DOHH2 (cell line): ENCODE data around the gene MMEL1.

Experiments
- H3F3A ChIP-seq: fragments of 200-600 bp; sonication (generic), shearing (Covaris generic); 2 replicates; pipeline ENCODE4 v1.6.0; 2016; ENCODE audit warnings: antibody characterized with exemption, mild to moderate bottlenecking; ENCODE audit not compliant: control insufficient read depth, insufficient read depth
- H3K27ac ChIP-seq: fragments of 200-600 bp; sonication (generic); 2 replicates; pipeline ENCODE4 v1.5.1; 2014; ENCODE audit warnings: low read depth, mild to moderate bottlenecking, low read length, moderate library complexity
- H3K27me3 ChIP-seq: fragments of 200-600 bp; sonication (generic); 2 replicates; pipeline ENCODE4 v1.6.1; 2014; ENCODE audit warnings: mild to moderate bottlenecking, low read length, mixed read lengths; ENCODE audit not compliant: control insufficient read depth
- H3K36me3 ChIP-seq: fragments of 200-600 bp; sonication (generic); 2 replicates; pipeline ENCODE4 v1.6.1; 2014; ENCODE audit warnings: mild to moderate bottlenecking, low read length, moderate library complexity, mixed read lengths; ENCODE audit not compliant: control insufficient read depth
- H3K4me1 ChIP-seq: fragments of 200-600 bp; sonication (generic); 2 replicates; pipeline ENCODE4 v1.6.1; 2014; ENCODE audit warnings: mild to moderate bottlenecking, low read length, mixed read lengths; ENCODE audit not compliant: control insufficient read depth
- H3K4me2 ChIP-seq: fragments of 200-600 bp; sonication (generic); 2 replicates; pipeline ENCODE4 v1.6.0; 2014; ENCODE audit warnings: mild to moderate bottlenecking, low read length, moderate library complexity
- H3K4me3 ChIP-seq: fragments of 200-600 bp; sonication (generic); 2 replicates; pipeline ENCODE4 v1.5.1; 2014; ENCODE audit warnings: mild to moderate bottlenecking, low read length, mixed read lengths
- H3K79me2 ChIP-seq: fragments of 200-600 bp; sonication (generic); 2 replicates; pipeline ENCODE4 v1.6.1; 2014; ENCODE audit warnings: mild to moderate bottlenecking, low read length, mixed read lengths; ENCODE audit not compliant: control insufficient read depth
- H3K9me2 ChIP-seq: fragments of 200-600 bp; sonication (generic); replicated peaks from 2 replicates; pipeline ENCODE4 v1.6.1; 2014; ENCODE audit warnings: mild to moderate bottlenecking, low read length, mixed read lengths; ENCODE audit not compliant: control insufficient read depth
- H3K9me3 ChIP-seq: fragments of 200-600 bp; sonication (generic); 2 replicates; pipeline ENCODE4 v1.6.1; 2014; ENCODE audit warnings: antibody characterized with exemption, low read length, mixed read lengths; ENCODE audit not compliant: control insufficient read depth, insufficient read depth
- H4K20me1 ChIP-seq: fragments of 200-600 bp; sonication (generic); 2 replicates; pipeline ENCODE4 v1.6.0; 2014; ENCODE audit warnings: low read depth, mild to moderate bottlenecking, antibody characterized with exemption, low read length, moderate library complexity; ENCODE audit not compliant: control insufficient read depth, insufficient read depth
- CTCF ChIP-seq: fragments of 200-600 bp; sonication (generic); IDR thresholded peaks from one replicate; pipeline ENCODE4 v1.5.1; 2014; ENCODE audit warnings: antibody characterized with exemption, mild to moderate bottlenecking, low read depth, low read length; ENCODE audit not compliant: poor library complexity, severe bottlenecking
- EZH2phosphoT487 ChIP-seq: fragments of 200-600 bp; sonication (generic); IDR thresholded peaks from 2 replicates; pipeline ENCODE4 v1.6.1; 2017; ENCODE audit warnings: borderline replicate concordance, mild to moderate bottlenecking, antibody characterized with exemption, low read length, moderate library complexity, mixed read lengths

The MMEL1 gene

DNA sequence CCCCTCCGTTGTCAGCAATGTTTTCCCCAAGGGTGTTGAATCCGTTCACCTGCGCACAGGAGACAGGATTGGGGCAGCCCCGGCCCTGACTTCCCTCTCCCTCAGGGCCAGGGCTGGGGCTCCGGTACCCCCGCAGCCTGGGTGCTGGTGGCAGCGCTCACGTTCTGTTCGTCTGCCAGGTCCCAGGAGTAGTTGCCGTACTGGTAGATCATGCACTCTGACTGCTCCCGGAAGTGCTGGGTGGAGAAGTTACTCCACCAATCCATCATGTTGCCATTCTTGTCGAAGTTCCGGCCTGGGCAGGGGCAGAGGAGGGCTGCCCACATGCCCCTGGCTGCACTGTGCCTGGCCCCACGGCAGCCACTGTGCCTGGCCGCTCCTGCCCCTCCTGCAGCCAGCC is 40.1 kb downstream of the MMEL1 start:
- no peaks in the 10 kb centered on the region for H3K9me2 ChIP-seq
- H3F3A ChIP-seq: no peaks in the 10 kb centered on the region
- no peak overlapping the region for H3K27ac ChIP-seq
- H3K9me3 ChIP-seq: no peaks in the 10 kb centered on the region
- H3K4me3 ChIP-seq: no peak overlapping the region
- H3K36me3 ChIP-seq: no peaks in the 10 kb centered on the region
- H3K4me1 ChIP-seq: peaks cover 2% of the 10 kb centered on the region; the same call in 1 of the 2 replicates
- no peaks in the 10 kb centered on the region for H4K20me1 ChIP-seq
- TF ChIP-seq EZH2phosphoT487 (no peak), CTCF (no peak)
- H3K4me2 ChIP-seq: no peak overlapping the region
- H3K27me3 ChIP-seq: no peaks in the 10 kb centered on the region
- H3K79me2 ChIP-seq: no peaks in the 10 kb centered on the region

DNA sequence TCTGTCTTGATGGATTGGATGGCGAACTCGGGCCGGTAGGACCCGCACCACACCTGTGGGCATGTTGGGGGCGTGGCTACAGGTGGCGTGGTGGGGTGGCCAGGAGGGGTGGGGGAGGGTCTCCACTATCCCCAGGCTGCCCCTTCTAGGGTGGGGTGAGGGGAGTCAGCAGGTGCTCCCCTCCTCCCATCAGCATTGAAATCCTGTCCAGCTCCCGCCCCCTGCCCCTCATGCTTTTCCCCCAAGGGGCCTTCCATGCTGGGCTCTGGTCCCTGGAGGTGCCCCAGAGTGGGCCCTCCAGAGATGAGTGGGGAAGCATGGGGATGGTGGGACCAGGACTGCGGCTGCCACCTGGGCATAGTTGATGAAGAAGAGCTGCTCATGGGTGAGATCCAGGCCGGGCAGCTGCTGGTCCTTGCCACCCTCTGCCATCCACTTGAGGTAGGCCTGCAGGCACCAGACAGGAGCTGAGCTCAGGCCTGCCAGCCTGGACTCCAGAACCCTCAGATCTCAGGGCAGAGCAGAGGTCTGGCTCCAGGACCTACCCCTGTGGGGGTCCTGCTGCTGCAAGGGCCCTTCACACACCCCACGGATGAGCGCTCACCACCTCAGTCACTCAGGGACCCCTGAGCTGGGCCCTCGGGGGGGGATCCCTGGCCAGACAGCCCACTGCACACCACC is 41.1 kb downstream of the MMEL1 start:
- Histone ChIP-seq H3K27me3 (no peaks in the 10 kb centered on the region), H3K9me2 (no peaks in the 10 kb centered on the region), H4K20me1 (no peaks in the 10 kb centered on the region), H3K4me2 (no peak overlapping the region), H3K9me3 (no peaks in the 10 kb centered on the region), H3F3A (no peaks in the 10 kb centered on the region), H3K27ac (no peak overlapping the region), H3K4me1 (peaks cover 8% of the 10 kb centered on the region), H3K36me3 (no peaks in the 10 kb centered on the region), H3K79me2 (no peaks in the 10 kb centered on the region), H3K4me3 (no peak overlapping the region)
- no peak for TF ChIP-seq EZH2phosphoT487
- no peak for TF ChIP-seq CTCF

DNA sequence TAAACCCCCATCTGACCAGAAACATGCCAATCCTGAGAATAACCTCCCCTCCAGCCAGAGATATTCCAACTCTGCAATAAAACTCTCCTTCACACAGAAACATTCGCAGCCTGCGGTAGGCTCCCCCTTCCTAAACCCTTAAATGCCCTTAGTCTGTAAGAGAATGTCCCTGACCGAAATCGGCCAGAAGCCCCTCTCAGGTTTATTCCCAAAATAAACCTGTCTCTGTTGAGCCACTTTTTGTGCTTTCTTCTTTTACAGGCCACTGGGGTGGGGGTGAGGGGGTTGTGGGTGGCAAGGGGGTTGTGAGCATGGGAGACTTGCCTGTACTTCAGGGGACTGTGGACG is 41.6 kb downstream of the MMEL1 start:
- Histone ChIP-seq H3K9me3 (no peaks in the 10 kb centered on the region), H3K27me3 (no peaks in the 10 kb centered on the region), H3K27ac (no peak overlapping the region), H3F3A (no peaks in the 10 kb centered on the region), H4K20me1 (no peaks in the 10 kb centered on the region), H3K4me3 (no peak overlapping the region), H3K4me1 (peaks cover 8% of the 10 kb centered on the region), H3K36me3 (no peaks in the 10 kb centered on the region), H3K79me2 (no peaks in the 10 kb centered on the region), H3K9me2 (no peaks in the 10 kb centered on the region), H3K4me2 (no peak overlapping the region)
- TF ChIP-seq CTCF (no peak), EZH2phosphoT487 (no peak)
